Skeletal muscle satellite cell (primary cell): ENCODE data around the gene TSC1.
A peak's percentile ranks its signal among the peaks of the same experiment; 100 is the strongest.

ENCODE experiments used
- H3K27me3 ChIP-seq: 2 replicates; pipeline ENCODE4 v1.7.0; 2013; ENCODE audit warnings: low read length; ENCODE audit not compliant: control insufficient read depth, insufficient read depth
- H3K36me3 ChIP-seq: 2 replicates; pipeline ENCODE4 v1.7.0; 2013; ENCODE audit warnings: mild to moderate bottlenecking, control low read depth, low read length; ENCODE audit not compliant: insufficient read depth
- H3K4me1 ChIP-seq: 2 replicates; pipeline ENCODE4 v1.7.0; 2013; ENCODE audit warnings: low read length; ENCODE audit not compliant: control insufficient read depth, insufficient read depth
- H3K4me2 ChIP-seq: 2 replicates; pipeline ENCODE4 v1.7.0; 2013; ENCODE audit warnings: mild to moderate bottlenecking, low read length
- H3K4me3 ChIP-seq: 2 replicates; pipeline ENCODE4 v1.7.0; 2013; ENCODE audit warnings: low read length
- H3K9ac ChIP-seq: 2 replicates; pipeline ENCODE4 v1.7.0; 2013; ENCODE audit warnings: mild to moderate bottlenecking, low read depth, low read length, moderate library complexity
- H3K9me3 ChIP-seq: replicated peaks from 2 replicates; pipeline ENCODE4 v1.7.0; 2013; ENCODE audit warnings: mild to moderate bottlenecking, control low read depth, low read length

The TSC1 gene

DNA sequence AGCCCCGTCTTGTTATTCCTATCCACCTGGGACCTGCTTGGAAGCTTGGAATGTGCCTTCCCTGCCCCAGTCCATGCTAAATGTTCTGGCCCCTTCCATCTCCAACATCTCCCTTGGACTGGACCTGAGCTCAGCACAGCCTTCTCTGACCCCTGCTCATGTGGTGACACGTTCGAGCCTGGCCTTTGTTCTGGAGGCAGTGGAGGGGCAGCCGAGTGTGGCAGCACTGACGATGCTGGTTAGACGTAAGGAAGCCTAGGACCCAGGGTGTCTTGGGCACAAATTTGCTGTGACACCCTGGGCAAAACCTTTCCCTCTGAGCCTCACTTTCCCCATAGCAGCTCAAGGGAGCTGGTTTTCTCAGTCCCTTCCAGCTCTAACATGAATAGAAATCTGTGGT lies 61.8 kb downstream of the TSC1 start:
- no peak overlapping the region for H3K4me2 ChIP-seq
- no peak overlapping the region for H3K9ac ChIP-seq
- H3K4me3 ChIP-seq = no peak overlapping the region
- H3K27me3 ChIP-seq = peaks cover under 1% of the 10 kb centered on the region
- peaks cover 3% of the 10 kb centered on the region for H3K4me1 ChIP-seq
- H3K36me3 ChIP-seq = no peaks in the 10 kb centered on the region
- no peaks in the 10 kb centered on the region for H3K9me3 ChIP-seq

DNA sequence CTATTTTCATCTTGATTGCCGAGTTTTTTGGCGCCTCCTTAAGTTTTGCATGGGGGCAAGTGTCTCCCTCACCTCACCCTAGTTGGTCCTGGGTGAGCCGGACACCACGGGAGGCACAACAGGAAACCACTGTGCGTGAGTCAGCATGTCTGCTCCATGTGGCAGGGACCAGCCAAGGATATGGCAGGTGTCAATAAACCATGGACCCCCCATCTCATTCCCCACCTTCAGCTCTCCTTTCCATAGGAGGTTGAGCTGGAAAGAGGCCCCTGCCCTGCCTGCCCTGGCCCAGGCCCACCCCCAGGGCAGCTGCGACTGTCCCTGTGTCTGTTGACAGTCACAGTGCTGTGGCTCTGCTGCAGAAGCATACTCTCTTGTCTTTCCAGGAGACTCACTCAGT lies 62.6 kb downstream of the TSC1 start:
- Histone ChIP-seq H3K27me3 (peaks cover 6% of the 10 kb centered on the region), H3K4me3 (no peak overlapping the region), H3K4me1 (peaks cover 4% of the 10 kb centered on the region), H3K9me3 (no peaks in the 10 kb centered on the region), H3K4me2 (no peak overlapping the region), H3K36me3 (no peaks in the 10 kb centered on the region), H3K9ac (no peak overlapping the region)

DNA sequence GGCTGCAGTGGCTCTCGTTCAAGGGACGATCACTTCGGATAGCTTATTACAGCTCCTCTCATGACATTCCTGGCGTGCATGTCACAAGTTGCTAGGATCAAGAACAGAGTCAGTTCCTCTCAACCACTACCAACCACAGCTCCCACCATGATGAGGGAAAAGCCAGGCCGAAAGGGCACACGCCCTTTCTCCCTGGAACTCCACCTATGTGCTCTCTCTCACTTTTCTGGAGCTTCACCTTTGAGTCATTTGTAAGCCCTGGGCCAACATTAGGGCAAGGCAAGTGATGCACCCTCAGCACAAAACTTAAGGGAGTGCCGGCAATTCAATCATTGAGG lies 64.1 kb downstream of the TSC1 start:
- Histone ChIP-seq H3K4me3 (no peak overlapping the region), H3K4me2 (no peak overlapping the region), H3K9me3 (no peaks in the 10 kb centered on the region), H3K36me3 (no peaks in the 10 kb centered on the region), H3K27me3 (peaks cover 15% of the 10 kb centered on the region), H3K4me1 (peaks cover 4% of the 10 kb centered on the region), H3K9ac (no peak overlapping the region)

DNA sequence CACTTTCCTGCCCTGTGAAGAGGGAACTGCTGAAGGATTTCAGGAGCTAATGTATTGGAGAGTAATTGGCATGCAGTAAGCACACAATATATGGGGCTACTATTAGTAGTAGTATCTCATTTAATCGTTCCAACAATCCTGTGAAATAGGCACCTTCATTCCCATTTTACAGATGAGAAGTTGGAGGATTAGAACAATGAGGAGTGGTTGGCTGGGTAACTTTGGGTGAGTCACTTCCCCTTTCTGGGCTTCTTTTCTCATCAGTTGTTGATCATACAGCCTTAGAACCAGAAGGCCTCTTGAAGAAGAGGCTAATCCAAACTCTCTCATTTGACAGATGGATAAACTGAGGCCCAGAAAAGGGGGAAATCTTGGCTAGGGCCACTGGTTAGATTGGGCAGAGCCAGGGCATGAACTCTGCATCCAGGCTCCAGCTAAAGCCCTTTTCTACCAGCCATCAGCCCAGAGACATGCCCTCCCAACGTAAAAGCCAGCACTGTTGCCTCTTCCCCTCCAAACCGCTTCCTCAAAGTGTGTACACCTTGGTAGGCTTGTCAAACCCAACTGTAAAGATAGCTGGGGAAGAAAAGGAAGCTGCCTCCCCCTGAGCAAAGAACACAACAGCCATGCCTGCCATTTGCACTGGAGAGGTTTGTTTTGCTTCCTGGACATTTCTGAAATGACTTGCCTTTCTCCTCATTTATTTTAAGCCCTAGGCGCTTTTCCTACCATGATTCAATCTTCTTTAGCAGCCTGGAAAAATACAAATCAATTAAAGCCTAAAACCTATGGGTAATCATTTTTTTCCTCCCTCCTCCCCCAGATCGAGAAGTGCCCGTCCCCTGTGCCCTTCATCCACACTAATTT lies 64.7 kb downstream of the TSC1 start:
- peaks cover 19% of the 10 kb centered on the region for H3K27me3 ChIP-seq
- H3K4me1 ChIP-seq = peaks cover 4% of the 10 kb centered on the region
- H3K9me3 ChIP-seq = no peaks in the 10 kb centered on the region
- H3K36me3 ChIP-seq = no peaks in the 10 kb centered on the region
- H3K4me2 ChIP-seq = peak overlapping the region; percentile 98
- peak overlapping the region; percentile 99 for H3K9ac ChIP-seq
- H3K4me3 ChIP-seq = peak overlapping the region; percentile 97

DNA sequence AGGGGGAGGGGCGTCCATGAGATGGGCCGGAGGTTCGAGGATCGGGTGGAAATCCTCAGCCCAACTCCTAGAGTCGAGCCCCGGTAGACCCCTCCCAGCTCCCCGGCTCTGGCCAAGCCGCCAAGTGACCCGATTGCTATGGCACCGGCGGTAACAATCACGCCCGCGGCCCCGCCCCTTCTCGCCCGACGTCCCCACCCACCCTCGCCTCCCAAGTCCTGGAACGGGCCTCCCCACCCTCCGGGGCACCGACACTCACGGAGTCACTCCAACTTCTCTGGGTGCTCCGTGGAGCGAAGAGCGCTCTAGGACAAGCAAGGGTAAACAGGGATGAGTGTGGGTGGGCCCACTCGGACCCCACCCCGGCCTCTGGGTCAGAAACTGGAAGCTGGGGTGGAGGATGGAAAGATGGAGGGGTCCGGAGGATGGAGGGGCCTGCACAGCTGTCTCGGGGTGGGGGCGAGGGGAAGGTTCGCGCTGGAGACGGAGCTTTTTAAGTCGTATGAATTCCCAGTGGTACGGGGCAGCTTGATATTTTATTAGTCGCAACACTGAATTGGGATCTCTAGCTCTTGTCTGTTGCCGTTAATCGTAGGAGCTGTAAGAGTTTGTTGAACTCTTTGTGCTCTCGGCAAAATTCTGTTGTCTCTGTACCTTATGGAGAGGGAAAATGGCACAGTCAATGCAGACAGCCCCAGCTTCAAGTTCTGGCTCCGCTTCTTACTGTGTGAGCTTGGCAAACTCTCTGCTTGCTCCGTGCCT lies 65.5 kb downstream of the TSC1 start, which contains the start of gene SPACA9:
Gene SPACA9, plus strand, starts transcription at position 204 of the 762 bp plus-strand sequence. CDS start 5,050 bp downstream, outside the sequence.
- Histone ChIP-seq H3K4me2 (peak within 1 kb of the TSS; percentile 98), H3K27me3 (peaks cover 24% of the 10 kb centered on the region), H3K9ac (peak within 1 kb of the TSS; percentile 99), H3K4me1 (peaks cover 4% of the 10 kb centered on the region), H3K36me3 (no peaks in the 10 kb centered on the region), H3K4me3 (peak within 1 kb of the TSS; percentile 97), H3K9me3 (no peaks in the 10 kb centered on the region)

DNA sequence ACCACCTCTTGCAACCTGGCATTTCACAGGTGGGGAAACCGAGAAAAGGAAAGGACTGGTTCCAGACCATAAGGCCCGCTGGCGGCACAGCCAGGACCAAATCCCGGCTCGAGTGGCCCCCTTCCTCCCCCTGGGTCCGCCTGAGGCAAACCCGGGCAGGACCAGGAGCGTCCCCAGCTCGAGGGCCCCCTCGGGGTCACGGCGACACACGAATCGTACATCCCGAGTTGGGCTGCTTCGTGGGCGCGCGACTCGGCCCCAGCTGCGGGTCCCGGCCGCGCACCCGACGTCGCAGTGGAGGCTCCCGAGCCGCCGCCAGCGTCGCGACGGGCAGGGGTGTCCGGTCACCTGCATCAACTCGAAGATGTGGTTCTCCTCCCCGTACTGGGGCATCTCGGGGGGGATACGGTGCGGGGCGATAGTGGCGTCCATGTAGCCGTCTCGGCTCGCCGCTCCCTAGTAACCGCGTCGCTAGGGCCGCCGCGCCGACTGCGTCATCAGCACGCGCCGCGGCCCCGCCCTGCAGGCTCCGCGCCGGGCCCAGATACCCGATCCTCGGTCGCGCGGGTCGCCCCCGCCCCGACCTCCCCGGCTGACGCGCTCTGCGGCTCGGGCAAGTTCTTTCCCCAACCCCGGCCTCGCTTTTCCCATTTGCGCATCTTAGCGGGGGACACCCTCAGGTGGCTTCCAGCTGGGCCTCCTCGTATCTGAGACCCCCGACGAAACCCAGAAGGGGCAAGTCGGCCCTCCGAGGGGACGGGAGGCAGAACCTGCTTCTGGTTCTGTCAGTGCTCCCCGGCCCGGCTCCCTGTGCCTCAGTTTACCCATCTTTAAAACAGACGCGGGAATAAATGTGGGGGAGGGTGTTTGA lies 66.4 kb downstream of the TSC1 start, which contains the start of gene AK8:
Gene AK8, minus strand, starts transcription at position 461 of the 871 bp plus-strand sequence. Its CDS starts 29 bp downstream, at position 432.
- Histone ChIP-seq H3K4me2 (peak within 1 kb of the TSS; percentile 98), H3K27me3 (peaks cover 28% of the 10 kb centered on the region), H3K4me3 (peak within 1 kb of the TSS; percentile 97), H3K4me1 (peaks cover 4% of the 10 kb centered on the region), H3K9me3 (no peaks in the 10 kb centered on the region), H3K9ac (peak within 1 kb of the TSS; percentile 99), H3K36me3 (no peaks in the 10 kb centered on the region)

DNA sequence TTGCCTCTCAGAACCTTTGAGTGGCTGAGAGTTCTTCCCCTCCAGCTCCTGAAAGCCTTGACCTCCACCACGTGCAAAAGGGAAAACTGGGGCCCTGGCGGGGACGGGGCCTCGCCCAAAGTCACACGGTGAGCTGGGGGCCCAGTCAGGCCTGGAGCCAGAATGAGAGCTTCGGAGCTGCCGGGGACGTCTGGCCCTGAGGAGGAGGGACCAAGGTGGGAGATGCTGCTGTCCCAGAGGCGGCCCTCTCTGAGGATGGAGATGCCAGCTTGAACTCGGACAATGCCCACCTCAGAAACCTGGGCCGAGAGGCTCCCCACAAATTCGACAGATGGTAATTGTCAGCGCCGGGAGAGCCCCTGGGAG lies 67.0 kb downstream of the TSC1 start:
- Histone ChIP-seq H3K36me3 (no peaks in the 10 kb centered on the region), H3K4me1 (peaks cover 4% of the 10 kb centered on the region), H3K9ac (peak overlapping the region; percentile 99), H3K9me3 (no peaks in the 10 kb centered on the region), H3K4me3 (peak overlapping the region; percentile 97), H3K27me3 (peaks cover 28% of the 10 kb centered on the region), H3K4me2 (peak overlapping the region; percentile 98)

DNA sequence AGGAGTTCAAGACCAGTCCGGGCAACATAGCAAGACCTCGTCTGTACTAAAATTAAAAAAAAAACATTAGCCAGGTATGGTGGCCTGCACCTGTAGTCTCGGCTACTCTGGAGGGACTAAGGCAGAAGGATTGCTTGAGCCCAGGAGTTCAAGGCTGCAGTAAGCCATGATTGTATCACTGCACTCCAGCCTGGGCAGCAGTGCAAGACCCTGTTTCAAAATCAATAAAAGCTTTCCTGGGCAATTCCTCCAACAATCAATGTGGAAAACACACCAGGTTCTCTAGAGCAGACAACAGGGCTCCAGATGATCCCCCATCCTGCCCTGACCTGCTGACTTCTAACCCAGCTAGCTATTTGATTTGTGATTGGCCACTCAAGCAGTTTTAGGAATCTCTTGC lies 67.6 kb downstream of the TSC1 start:
- Histone ChIP-seq H3K4me3 (no peak overlapping the region), H3K4me1 (peaks cover 4% of the 10 kb centered on the region), H3K27me3 (peaks cover 28% of the 10 kb centered on the region), H3K36me3 (no peaks in the 10 kb centered on the region), H3K9me3 (no peaks in the 10 kb centered on the region), H3K4me2 (no peak overlapping the region), H3K9ac (no peak overlapping the region)

DNA sequence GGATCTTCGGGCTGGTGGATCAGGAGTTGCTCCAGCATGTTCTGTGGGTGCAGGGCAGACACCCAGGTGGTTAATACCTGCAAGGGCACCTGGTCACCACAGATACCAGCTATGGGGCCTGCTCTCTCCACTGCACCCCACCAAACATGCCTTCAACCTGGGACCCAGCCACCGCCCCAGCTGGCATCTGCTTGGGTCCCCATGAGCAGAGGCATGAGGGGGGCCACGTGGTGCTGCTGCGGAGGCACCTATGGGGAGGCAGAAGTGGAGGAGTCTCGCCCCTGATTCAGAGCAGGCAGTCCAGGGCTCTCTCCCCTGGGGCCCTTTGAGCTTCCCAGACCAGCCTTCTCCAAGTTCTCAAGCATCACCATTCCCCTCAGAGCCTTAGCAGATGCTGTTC lies 69.3 kb downstream of the TSC1 start:
- Histone ChIP-seq H3K36me3 (no peaks in the 10 kb centered on the region), H3K4me2 (no peak overlapping the region), H3K4me1 (peaks cover 4% of the 10 kb centered on the region), H3K9me3 (no peaks in the 10 kb centered on the region), H3K27me3 (peaks cover 38% of the 10 kb centered on the region), H3K4me3 (no peak overlapping the region), H3K9ac (no peak overlapping the region)

DNA sequence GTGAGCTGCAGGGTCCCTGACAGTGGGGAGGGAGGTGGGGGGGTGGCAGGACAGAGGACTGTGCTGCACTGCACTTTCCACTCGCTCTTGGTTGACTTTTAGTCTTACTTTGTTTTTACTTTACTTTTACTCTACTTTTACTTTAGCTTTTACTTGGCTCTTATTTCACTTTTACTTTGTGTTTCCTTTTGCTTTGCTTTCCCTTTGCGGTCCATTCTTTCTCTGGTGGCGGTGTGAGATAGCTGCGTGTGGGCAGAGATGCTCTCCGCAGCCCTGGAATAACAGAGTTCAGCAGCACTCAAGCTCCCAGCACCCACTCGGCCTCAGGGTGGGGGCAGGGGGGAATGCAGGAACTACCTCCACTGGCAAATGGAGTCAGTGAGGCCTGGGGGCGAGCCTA lies 71.0 kb downstream of the TSC1 start:
- Histone ChIP-seq H3K9ac (no peak overlapping the region), H3K36me3 (no peaks in the 10 kb centered on the region), H3K4me1 (peaks cover 4% of the 10 kb centered on the region), H3K9me3 (no peaks in the 10 kb centered on the region), H3K27me3 (peaks cover 47% of the 10 kb centered on the region), H3K4me3 (no peak overlapping the region), H3K4me2 (no peak overlapping the region)

DNA sequence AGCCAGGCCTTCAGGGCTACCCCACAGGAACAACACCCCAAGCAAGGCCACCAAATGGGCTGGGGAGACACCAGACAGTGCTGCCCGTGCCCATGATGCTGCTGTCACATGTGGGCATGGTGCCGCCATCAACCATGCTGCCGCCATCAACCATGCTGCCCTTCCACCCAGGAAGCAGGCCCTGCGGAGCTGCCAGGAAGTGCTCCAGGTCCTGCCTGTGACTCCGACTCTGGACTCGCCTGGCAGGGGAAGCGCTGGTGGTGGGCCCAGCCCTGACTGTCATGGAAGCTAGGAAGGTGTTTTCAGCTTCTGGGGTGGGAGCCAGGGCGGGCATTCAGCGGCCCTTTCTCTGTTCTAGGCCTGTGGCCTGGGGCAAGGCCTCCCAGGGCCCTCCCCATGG lies 75.2 kb downstream of the TSC1 start:
- H3K9ac ChIP-seq = no peak overlapping the region

More for the DNA sequence above, 75.2 kb downstream of the TSC1 start:
- Histone ChIP-seq H3K9me3 (no peaks in the 10 kb centered on the region), H3K4me1 (no peaks in the 10 kb centered on the region), H3K36me3 (no peaks in the 10 kb centered on the region), H3K4me2 (no peak overlapping the region), H3K27me3 (peaks cover 53% of the 10 kb centered on the region), H3K4me3 (no peak overlapping the region)
